SK-N-SH (cell line): Measurements from ENCODE around the gene ZNF385C. TPM values are rescaled to one million over a fixed set of nuclear protein-coding genes. Genes with fewer than 3 reads are reported as not detected.
A peak's percentile ranks its signal among the peaks of the same experiment; 100 is the strongest.

Experiments used
- CTCF ChIA-PET: fragments of 300-600, 350-600 bp; formaldehyde crosslinking; extraction: SDS; loops from one replicate; lab custom pipeline; 2021; lab: Yijun Ruan, JAX
- POLR2A ChIA-PET: fragments of 350-600 bp; sonication (Branson Sonifier 250); formaldehyde crosslinking; extraction: SDS; loops from one replicate; lab custom pipeline; 2020; ENCODE audit warnings: antibody characterized with exemption, inconsistent platforms; lab: Yijun Ruan, JAX
- DNase-seq: peaks from one replicate; pipeline ENCODE4 v3.0.0; 2012
- H2AFZ ChIP-seq: fragments of 200-600 bp; sonication (generic); 2 replicates; pipeline ENCODE4 v1.8.1; 2016; ENCODE audit warnings: antibody characterized with exemption, mild to moderate bottlenecking, low read depth
- H3F3A ChIP-seq: fragments of 200-600 bp; sonication (generic); replicated peaks from 2 replicates; pipeline ENCODE3; 2016; ENCODE audit warnings: antibody characterized with exemption, mild to moderate bottlenecking; ENCODE audit not compliant: insufficient read depth
- H3K27ac ChIP-seq, 2 experiments: fragments of 200-500 bp in 1 of 2; fragments of 200-600 bp in 1 of 2; sonication (Bioruptor generic) in 1 of 2; sonication (generic), shearing (Covaris generic) in 1 of 2; 2 replicates each; pipeline versions ENCODE4 v1.5.1 to v1.6.1; 2014 to 2016; ENCODE audit warnings: low read depth in 2 of 2, inconsistent platforms in 1 of 2, low read length in 1 of 2, mild to moderate bottlenecking in 1 of 2, mixed read lengths in 1 of 2
- H3K27me3 ChIP-seq: fragments of 200-600 bp; sonication (generic), shearing (Covaris generic); 2 replicates; pipeline ENCODE4 v1.6.1; 2016; ENCODE audit warnings: mixed run types; ENCODE audit not compliant: insufficient read depth
- H3K36me3 ChIP-seq, 2 experiments: fragments of 200-500 bp in 1 of 2; fragments of 200-600 bp in 1 of 2; sonication (Bioruptor generic) in 1 of 2; sonication (generic) in 1 of 2; replicated peaks in 1 of 2; 2 replicates each; pipeline versions ENCODE3 to v1.5.1; 2014 to 2016; ENCODE audit warnings: low read length in 1 of 2, mild to moderate bottlenecking in 1 of 2; ENCODE audit not compliant: insufficient read depth in 2 of 2, control insufficient read depth in 1 of 2
- H3K4me1 ChIP-seq, 2 experiments: fragments of 200-500 bp in 1 of 2; fragments of 200-600 bp in 1 of 2; sonication (Bioruptor generic) in 1 of 2; sonication (generic), shearing (Covaris generic) in 1 of 2; 2 replicates each; pipeline versions ENCODE4 v1.5.1 to v1.6.1; 2014 to 2016; ENCODE audit warnings: low read depth in 1 of 2, low read length in 1 of 2, mixed run types in 1 of 2; ENCODE audit not compliant: insufficient read depth in 2 of 2, control insufficient read depth in 1 of 2
- H3K4me2 ChIP-seq: fragments of 200-600 bp; sonication (generic), shearing (Covaris generic); 2 replicates; pipeline ENCODE4 v1.6.1; 2017; ENCODE audit warnings: mixed run types
- H3K4me3 ChIP-seq, 2 experiments: fragments of 200-500 bp in 1 of 2; fragments of 200-600 bp in 1 of 2; sonication (Bioruptor generic) in 1 of 2; sonication (generic), shearing (Covaris generic) in 1 of 2; 2 replicates each; pipeline versions ENCODE4 v1.5.1 to v1.8.1; 2014 to 2016; ENCODE audit warnings: low read depth in 2 of 2, inconsistent platforms in 1 of 2, low read length in 1 of 2, mild to moderate bottlenecking in 1 of 2, mixed read lengths in 1 of 2, moderate library complexity in 1 of 2
- H3K79me2 ChIP-seq: fragments of 200-600 bp; sonication (generic); 2 replicates; pipeline ENCODE4 v1.8.1; 2017; ENCODE audit warnings: mild to moderate bottlenecking; ENCODE audit not compliant: insufficient read depth
- H3K9ac ChIP-seq: fragments of 200-600 bp; sonication (generic); 2 replicates; pipeline ENCODE4 v1.6.1; 2017; ENCODE audit warnings: mixed run types
- H3K9me2 ChIP-seq: fragments of 200-600 bp; sonication (generic); 2 replicates; pipeline ENCODE4 v1.6.1; 2017; ENCODE audit warnings: mixed run types
- H3K9me3 ChIP-seq: fragments of 200-600 bp; sonication (generic); 2 replicates; pipeline ENCODE4 v1.6.1; 2017; ENCODE audit warnings: mixed run types, mild to moderate bottlenecking, moderate library complexity
- H4K20me1 ChIP-seq: fragments of 200-600 bp; sonication (generic); 2 replicates; pipeline ENCODE4 v1.6.1; 2017; ENCODE audit warnings: mild to moderate bottlenecking, mixed run types; ENCODE audit not compliant: insufficient read depth
- CTCF ChIP-seq: fragments of 200-600 bp; sonication (generic); IDR thresholded peaks from 2 replicates; pipeline ENCODE4 v1.6.1; 2017; ENCODE audit warnings: antibody characterized with exemption, mild to moderate bottlenecking, moderate library complexity
- FOSL2 ChIP-seq: IDR thresholded peaks from 2 replicates; pipeline ENCODE4 v1.4.0; 2012; ENCODE audit warnings: low read depth, mild to moderate bottlenecking, moderate library complexity, borderline replicate concordance
- FOXJ3 ChIP-seq: sonication (generic); formaldehyde crosslinking; IDR thresholded peaks from 2 replicates; pipeline ENCODE4 v1.5.1; 2020; ENCODE audit warnings: mild to moderate bottlenecking, missing genetic modification reagents
- FOXM1 ChIP-seq: IDR thresholded peaks from 2 replicates; pipeline ENCODE4 v1.4.0; 2012; ENCODE audit warnings: low read depth, mild to moderate bottlenecking
- JUND ChIP-seq: IDR thresholded peaks from 2 replicates; pipeline ENCODE4 v1.4.0; 2012
- MXI1 ChIP-seq: IDR thresholded peaks from 2 replicates; pipeline ENCODE4 v1.6.1; 2012; ENCODE audit warnings: mild to moderate bottlenecking, low read depth, low read length, improper control_type of control experiment
- SMC3 ChIP-seq: IDR thresholded peaks from 2 replicates; pipeline ENCODE4 v1.6.1; 2012; ENCODE audit warnings: low read depth, low read length, improper control_type of control experiment
- TEAD4 ChIP-seq: IDR thresholded peaks from 2 replicates; pipeline ENCODE4 v1.4.0; 2012; ENCODE audit warnings: mild to moderate bottlenecking, borderline replicate concordance; ENCODE audit not compliant: insufficient read depth
- USF1 ChIP-seq: IDR thresholded peaks from 2 replicates; pipeline ENCODE4 v1.4.0; 2012; ENCODE audit warnings: low read depth, borderline replicate concordance
- YY1 ChIP-seq: IDR thresholded peaks from 2 replicates; pipeline ENCODE4 v1.4.0; 2012; ENCODE audit warnings: low read depth, mild to moderate bottlenecking
- WGBS: methylation state at CpG from one replicate; pipeline ENCODE4 v1.1.6; 2017; ENCODE audit warnings: low lambda C conversion rate; 5-methylcytosine and 5-hydroxymethylcytosine counted together
- polyA plus RNA-seq, 3 experiments: library from polyadenylated mRNA; depleted of rRNA; stranded (reverse); fragments of >200 nt; gene quantifications; 2 replicates each; pipeline ENCODE4 v1.2.3, GENCODE V29; 2012

ZNF385C gene
- polyA plus RNA-seq, 1 of the 3 experiments (the other 2 are of a cell fraction), result 0.05 TPM

GRCh38 chr17:42120770-42121769 lies 22.8 kb upstream of the ZNF385C start, which contains the start of gene KAT2A (continued):
- no peak for TF ChIP-seq USF1
- TF ChIP-seq FOXM1, result no peak
- TF ChIP-seq JUND, result no peak
- TF ChIP-seq CTCF, result no peak
- TF ChIP-seq YY1, result 0 out of 2 replicates have a peak, but pooled peaks have one; percentile 58
- TF ChIP-seq FOSL2, result no peak
- no peak for TF ChIP-seq FOXJ3

- H4K20me1 ChIP-seq, result no peaks in the 10 kb centered on the region
- no peak for DNase-seq
- peaks cover 3% of the 10 kb centered on the region for H3F3A ChIP-seq
- no peak overlapping the region; a peak in 1 of 4 replicates for H3K27ac ChIP-seq
- no peak for TF ChIP-seq FOXJ3
- TF ChIP-seq MXI1, result no peak
- no peak for TF ChIP-seq SMC3
- TF ChIP-seq FOSL2, result no peak
- no peak for TF ChIP-seq TEAD4
- no peak overlapping the region; the same call in 1 of the 2 replicates for H3K9ac ChIP-seq
- WGBS, result 49% methylated on average over 6 of the region's 7 CpGs
- ChIA-PET CTCF (interaction anchor here (0.5 to 29.9 kb wide), 17 partner anchors 9 to 163 kb away, joined by 3 to 496 read pairs (median 4); partner anchors contain the start of genes CNP, DNAJC7, KCNH4 and NKIRAS2), POLR2A (interaction anchor here (0.9 to 1.2 kb wide), 3 partner anchors 11 to 100 kb away, joined by 3 to 9 read pairs (median 3); partner anchors contain the start of gene NKIRAS2)
- peak overlapping the region; percentile 80 for H3K4me2 ChIP-seq
- no peaks in the 10 kb centered on the region for H3K79me2 ChIP-seq
- peaks cover 7 to 34% of the 10 kb centered on the region in 2 experiments for H3K36me3 ChIP-seq
- no peaks in the 10 kb centered on the region for H3K27me3 ChIP-seq
- no peak overlapping the region for H2AFZ ChIP-seq
- H3K9me3 ChIP-seq, result no peaks in the 10 kb centered on the region
- H3K4me1 ChIP-seq, result peaks cover 0 to 11% of the 10 kb centered on the region in 2 experiments; a peak in 1 of 4 replicates
- peak overlapping the region; percentile 49 to 71 for H3K4me3 ChIP-seq
- H3K9me2 ChIP-seq, result no peaks in the 10 kb centered on the region
Measured at GRCh38 chr17:42120161-42120769, 22.0 kb upstream of the ZNF385C start.
